ENCODE measurements around the gene RNF14.
A peak's percentile ranks its signal among the peaks of the same experiment; 100 is the strongest.
"Not testable (repeated sequence)": the region's sequence is repeated elsewhere in the genome, so short reads cannot be mapped to it uniquely, and the experiment has no call there.

The RNF14 gene

GRCh38 chr5:141968914-141969608 is at the start of gene RNF14:
RNF14 (plus strand) TSS chr5:141969105; CDS start chr5:141973589, 4,484 bp downstream.
- DNase-seq (ENCODE audit: low read depth) = peak; percentile 95

GRCh38 chr5:141919218-141920119 is 49.4 kb upstream of the RNF14 start:
- DNase-seq (ENCODE audit: low read depth) = no peak

GRCh38 chr5:141920771-141921170 is 48.1 kb upstream of the RNF14 start:
- no peak for DNase-seq (ENCODE audit: low read depth)

- DNase-seq (ENCODE audit: low read depth) = not testable (repeated sequence)
Observed at GRCh38 chr5:141922827-141923447, 46.0 kb upstream of the RNF14 start.

- peak; percentile 95 for DNase-seq (ENCODE audit: low read depth)
Observed at GRCh38 chr5:141923448-141924313, 45.2 kb upstream of the RNF14 start, which contains the start of gene DELE1. DELE1 (plus strand) TSS chr5:141923871; CDS start chr5:141923942, 71 bp downstream.

- no peak for DNase-seq (ENCODE audit: low read depth)
Observed at GRCh38 chr5:141926434-141926833, 42.5 kb upstream of the RNF14 start.

- DNase-seq (ENCODE audit: low read depth) = no peak
Observed at GRCh38 chr5:141928051-141928450, 40.9 kb upstream of the RNF14 start.

- DNase-seq (ENCODE audit: low read depth) = no peak
Observed at GRCh38 chr5:141929398-141930058, 39.4 kb upstream of the RNF14 start.

GRCh38 chr5:141931694-141932093 is 37.2 kb upstream of the RNF14 start:
- no peak for DNase-seq (ENCODE audit: low read depth)

GRCh38 chr5:141933151-141933550 is 35.8 kb upstream of the RNF14 start:
- DNase-seq (ENCODE audit: low read depth) = no peak

- DNase-seq (ENCODE audit: low read depth) = no peak
Observed at GRCh38 chr5:141934099-141934844, 34.6 kb upstream of the RNF14 start.

GRCh38 chr5:141935538-141935937 is 33.4 kb upstream of the RNF14 start:
- no peak for DNase-seq (ENCODE audit: low read depth)

GRCh38 chr5:141940695-141941271 is 28.1 kb upstream of the RNF14 start:
- peak; percentile 69 for DNase-seq (ENCODE audit: low read depth)

- peak; percentile 57 for DNase-seq (ENCODE audit: low read depth)
Observed at GRCh38 chr5:141941307-141941706, 27.6 kb upstream of the RNF14 start.

GRCh38 chr5:141941779-141942178 is 27.1 kb upstream of the RNF14 start:
- DNase-seq (ENCODE audit: low read depth) = no peak

GRCh38 chr5:141942185-141942857 is 26.6 kb upstream of the RNF14 start:
- no peak for DNase-seq (ENCODE audit: low read depth)

GRCh38 chr5:141944076-141944475 is 24.8 kb upstream of the RNF14 start:
- no peak for DNase-seq (ENCODE audit: low read depth)

GRCh38 chr5:141945511-141946051 is 23.3 kb upstream of the RNF14 start:
- DNase-seq (ENCODE audit: low read depth) = peak; percentile 34

- DNase-seq (ENCODE audit: low read depth) = no peak
Observed at GRCh38 chr5:141947316-141947715, 21.6 kb upstream of the RNF14 start.

Measured in EH (cell line).